Mesenchymal stem cell (in vitro differentiated cells and primary cell): ENCODE data around the gene OR51B4.

Experiments used
- DNase-seq: peaks from one replicate; pipeline ENCODE4 v3.0.0-alpha.2; 2013
- H2AFZ ChIP-seq: one replicate; pipeline ENCODE4 v1.6.1; 2013; ENCODE audit warnings: low read depth, mild to moderate bottlenecking, control low read depth, inconsistent platforms, low read length, moderate library complexity
- H2AK5ac ChIP-seq: 2 replicates; pipeline ENCODE4 v1.6.1; 2013; ENCODE audit warnings: low read length, moderate library complexity, mild to moderate bottlenecking, inconsistent platforms; ENCODE audit not compliant: severe bottlenecking
- H2BK120ac ChIP-seq: one replicate; pipeline ENCODE4 v1.6.1; 2013; ENCODE audit warnings: low read depth, mild to moderate bottlenecking, inconsistent platforms, low read length, moderate library complexity
- H2BK12ac ChIP-seq, 2 experiments: one replicate each; pipeline ENCODE4 v1.6.1; 2013; ENCODE audit warnings: inconsistent platforms in 2 of 2, low read length in 2 of 2, mild to moderate bottlenecking in 2 of 2, moderate library complexity in 2 of 2, control low read depth in 1 of 2
- H2BK15ac ChIP-seq: one replicate; pipeline ENCODE4 v1.6.1; 2013; ENCODE audit warnings: mild to moderate bottlenecking, low read depth, inconsistent platforms; ENCODE audit not compliant: poor library complexity, severe bottlenecking
- H2BK5ac ChIP-seq: 2 replicates; pipeline ENCODE4 v1.6.1; 2013; ENCODE audit warnings: low read depth, mild to moderate bottlenecking, low read length, control low read depth, inconsistent platforms; ENCODE audit not compliant: poor library complexity, severe bottlenecking
- H3K14ac ChIP-seq, 2 experiments: one replicate each; pipeline ENCODE4 v1.6.1; 2013; ENCODE audit warnings: inconsistent platforms in 2 of 2, low read length in 2 of 2, control low read depth in 1 of 2, mild to moderate bottlenecking in 1 of 2, moderate library complexity in 1 of 2
- H3K18ac ChIP-seq, 2 experiments: one replicate each; pipeline ENCODE4 v1.6.1; 2013; ENCODE audit warnings: inconsistent platforms in 2 of 2, low read length in 2 of 2, control low read depth in 1 of 2, low read depth in 1 of 2, mild to moderate bottlenecking in 1 of 2
- H3K23ac ChIP-seq, 2 experiments: one replicate each; pipeline ENCODE4 v1.6.1; 2013; ENCODE audit warnings: inconsistent platforms in 2 of 2, low read length in 2 of 2, mild to moderate bottlenecking in 2 of 2, moderate library complexity in 2 of 2, control low read depth in 1 of 2
- H3K27ac ChIP-seq: 2 replicates; pipeline ENCODE4 v1.5.1; 2013; ENCODE audit warnings: mild to moderate bottlenecking, moderate library complexity, low read length, control low read depth, inconsistent platforms; ENCODE audit not compliant: poor library complexity, severe bottlenecking
- H3K27me3 ChIP-seq, 2 experiments: 2 replicates each; pipeline versions ENCODE4 v1.6.1 to v1.7.0; 2013; ENCODE audit warnings: low read length in 2 of 2, mild to moderate bottlenecking in 2 of 2, moderate library complexity in 2 of 2, control low read depth in 1 of 2, inconsistent platforms in 1 of 2; ENCODE audit not compliant: control insufficient read depth in 1 of 2, insufficient read depth in 1 of 2
- H3K36me3 ChIP-seq, 2 experiments: 2 replicates each; pipeline versions ENCODE4 v1.6.1 to v1.7.0; 2013; ENCODE audit warnings: low read length in 2 of 2, control low read depth in 1 of 2, inconsistent platforms in 1 of 2, low read depth in 1 of 2, mild to moderate bottlenecking in 1 of 2; ENCODE audit not compliant: insufficient read depth in 2 of 2, control insufficient read depth in 1 of 2
- H3K4ac ChIP-seq, 2 experiments: one replicate each; pipeline ENCODE4 v1.6.1; 2013; ENCODE audit warnings: inconsistent platforms in 2 of 2, low read length in 2 of 2, mild to moderate bottlenecking in 2 of 2, moderate library complexity in 2 of 2, control low read depth in 1 of 2, low read depth in 1 of 2
- H3K4me1 ChIP-seq: 2 replicates; pipeline ENCODE4 v1.6.1; 2013; ENCODE audit warnings: low read depth, low read length, control low read depth; ENCODE audit not compliant: control insufficient read depth, insufficient read depth
- H3K4me2 ChIP-seq: 2 replicates; pipeline ENCODE4 v1.6.1; 2013; ENCODE audit warnings: low read length, mild to moderate bottlenecking, inconsistent platforms; ENCODE audit not compliant: poor library complexity, severe bottlenecking
- H3K4me3 ChIP-seq, 2 experiments: 2 replicates each; pipeline versions ENCODE4 v1.5.1 to v1.7.0; 2013; ENCODE audit warnings: low read length in 2 of 2, mild to moderate bottlenecking in 2 of 2, control low read depth in 1 of 2, low read depth in 1 of 2; ENCODE audit not compliant: insufficient read depth in 1 of 2
- H3K79me1 ChIP-seq: replicated peaks from 2 replicates; pipeline ENCODE4 v1.6.1; 2013; ENCODE audit warnings: mild to moderate bottlenecking, control low read depth, low read length, inconsistent platforms; ENCODE audit not compliant: poor library complexity, severe bottlenecking
- H3K9ac ChIP-seq: 2 replicates; pipeline ENCODE4 v1.7.0; 2013; ENCODE audit warnings: mild to moderate bottlenecking, low read length, moderate library complexity
- H3K9me3 ChIP-seq: 2 replicates; pipeline ENCODE4 v1.7.0; 2013; ENCODE audit warnings: mild to moderate bottlenecking, low read length; ENCODE audit not compliant: control insufficient read depth
- H4K8ac ChIP-seq: one replicate; pipeline ENCODE4 v1.6.1; 2013; ENCODE audit warnings: inconsistent platforms, mild to moderate bottlenecking, low read length, moderate library complexity
- H4K91ac ChIP-seq: one replicate; pipeline ENCODE4 v1.6.1; 2013; ENCODE audit warnings: mild to moderate bottlenecking, low read length, inconsistent platforms
- whole genome bisulfite sequencing: methylation state at CpG from one replicate; pipeline ENCODE4 v1.1.7; 2013; ENCODE audit warnings: mixed read lengths; 5-methylcytosine and 5-hydroxymethylcytosine counted together

The OR51B4 gene

GRCh38 chr11:5266609-5267008 is 35.1 kb downstream of the OR51B4 start:
- Histone ChIP-seq H3K9ac (no peak overlapping the region), H2AK5ac (no peak overlapping the region), H3K4me1 (peaks cover 1% of the 10 kb centered on the region), H3K9me3 (no peaks in the 10 kb centered on the region), H2BK120ac (no peak overlapping the region), H3K23ac (no peak overlapping the region), H2BK15ac (no peak overlapping the region), H3K4ac (no peak overlapping the region), H3K36me3 (no peaks in the 10 kb centered on the region), H4K91ac (no peak overlapping the region), H3K27ac (no peak overlapping the region), H2BK12ac (no peak overlapping the region), H3K18ac (no peak overlapping the region), H3K4me3 (no peak overlapping the region), H2AFZ (no peak overlapping the region), H2BK5ac (no peak overlapping the region), H3K79me1 (no peaks in the 10 kb centered on the region), H3K4me2 (no peak overlapping the region), H4K8ac (no peak overlapping the region), H3K14ac (no peak overlapping the region), H3K27me3 (no peaks in the 10 kb centered on the region)
- DNase-seq: no peak

- Histone ChIP-seq H3K4ac (no peak overlapping the region), H3K4me2 (no peak overlapping the region), H3K79me1 (no peaks in the 10 kb centered on the region), H2BK5ac (no peak overlapping the region), H2BK15ac (no peak overlapping the region), H2BK120ac (no peak overlapping the region), H4K91ac (no peak overlapping the region), H3K9me3 (no peaks in the 10 kb centered on the region), H3K14ac (no peak overlapping the region), H3K27ac (no peak overlapping the region), H4K8ac (no peak overlapping the region), H2AFZ (no peak overlapping the region), H2BK12ac (no peak overlapping the region), H3K23ac (no peak overlapping the region), H3K18ac (no peak overlapping the region), H3K4me3 (no peak overlapping the region), H3K36me3 (no peaks in the 10 kb centered on the region), H3K9ac (no peak overlapping the region), H2AK5ac (no peak overlapping the region), H3K4me1 (peaks cover 1% of the 10 kb centered on the region), H3K27me3 (no peaks in the 10 kb centered on the region)
- DNase-seq: no peak
- WGBS: no CpG with 5 or more reads among the region's 2 CpGs
Observed at GRCh38 chr11:5265832-5266231, 35.9 kb downstream of the OR51B4 start.

- DNase-seq: no peak
- H3K79me1 ChIP-seq: no peaks in the 10 kb centered on the region
- H3K27ac ChIP-seq: no peak overlapping the region
- no peak overlapping the region for H2BK120ac ChIP-seq
- H3K4me1 ChIP-seq: peaks cover 2% of the 10 kb centered on the region
- no peak overlapping the region for H3K18ac ChIP-seq
- H3K4me2 ChIP-seq: no peak overlapping the region
- H4K8ac ChIP-seq: no peak overlapping the region
- H3K4me3 ChIP-seq: no peak overlapping the region
- WGBS: 82% methylated on average over 7 of the region's 7 CpGs
- no peak overlapping the region for H3K9ac ChIP-seq
- no peak overlapping the region for H4K91ac ChIP-seq
- H3K36me3 ChIP-seq: no peaks in the 10 kb centered on the region
- no peak overlapping the region for H2AK5ac ChIP-seq
- H3K4ac ChIP-seq: no peak overlapping the region
- H3K23ac ChIP-seq: no peak overlapping the region
- no peak overlapping the region for H2BK15ac ChIP-seq
- no peak overlapping the region for H2BK5ac ChIP-seq
- H3K27me3 ChIP-seq: no peaks in the 10 kb centered on the region
- no peak overlapping the region for H2BK12ac ChIP-seq
- no peak overlapping the region for H2AFZ ChIP-seq
- no peaks in the 10 kb centered on the region for H3K9me3 ChIP-seq
- H3K14ac ChIP-seq: no peak overlapping the region
Observed at GRCh38 chr11:5258543-5259262, 43.0 kb downstream of the OR51B4 start.

GRCh38 chr11:5257296-5257695 is 44.5 kb downstream of the OR51B4 start:
- WGBS: 41% methylated on average over 2 of the region's 2 CpGs

More at GRCh38 chr11:5257296-5257695, 44.5 kb downstream of the OR51B4 start:
- Histone ChIP-seq H3K79me1 (no peaks in the 10 kb centered on the region), H3K27ac (no peak overlapping the region), H3K4me2 (no peak overlapping the region), H2AK5ac (no peak overlapping the region), H3K23ac (no peak overlapping the region), H2AFZ (no peak overlapping the region), H3K18ac (no peak overlapping the region), H3K4ac (no peak overlapping the region), H2BK120ac (no peak overlapping the region), H4K91ac (no peak overlapping the region), H3K4me1 (peaks cover 2% of the 10 kb centered on the region), H4K8ac (no peak overlapping the region), H2BK12ac (no peak overlapping the region), H3K9me3 (no peaks in the 10 kb centered on the region), H3K14ac (no peak overlapping the region), H3K27me3 (peaks cover 0 to 2% of the 10 kb centered on the region in 2 experiments), H3K4me3 (no peak overlapping the region), H3K36me3 (no peaks in the 10 kb centered on the region), H2BK15ac (no peak overlapping the region), H2BK5ac (no peak overlapping the region), H3K9ac (no peak overlapping the region)
- no peak for DNase-seq
